GM12801 (cell line): Measurements from ENCODE around the gene ACBD6.

Source experiments
- CTCF ChIP-seq: IDR thresholded peaks from one replicate; pipeline ENCODE4 v1.5.1; 2011; ENCODE audit warnings: control low read depth; ENCODE audit not compliant: insufficient read length; ENCODE audit errors: extremely low read depth

Gene ACBD6

DNA sequence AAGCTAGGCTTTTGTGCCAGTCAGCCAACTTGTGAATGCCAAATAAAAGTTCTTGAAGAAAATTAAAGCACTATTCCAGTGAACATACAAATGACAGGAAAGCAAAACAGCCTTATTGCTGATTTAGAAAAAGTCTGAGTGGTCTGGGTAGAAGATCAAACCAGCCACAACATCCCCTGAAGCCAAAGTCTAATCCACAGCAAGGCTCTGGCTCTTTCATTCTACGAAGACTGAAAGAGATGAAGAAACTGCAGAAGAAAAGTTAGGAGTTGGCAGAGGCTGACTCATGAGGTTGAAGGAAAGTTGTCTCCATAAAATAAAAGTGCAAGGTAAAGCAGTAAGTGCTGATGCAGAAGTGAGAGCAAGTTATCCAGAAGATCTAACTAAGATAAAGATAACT lies 206.4 kb downstream of the ACBD6 start:
- no peak for TF ChIP-seq CTCF

- TF ChIP-seq CTCF: no peak
Observed at GRCh38 chr1:180294711-180295110, 207.7 kb downstream of the ACBD6 start.

DNA sequence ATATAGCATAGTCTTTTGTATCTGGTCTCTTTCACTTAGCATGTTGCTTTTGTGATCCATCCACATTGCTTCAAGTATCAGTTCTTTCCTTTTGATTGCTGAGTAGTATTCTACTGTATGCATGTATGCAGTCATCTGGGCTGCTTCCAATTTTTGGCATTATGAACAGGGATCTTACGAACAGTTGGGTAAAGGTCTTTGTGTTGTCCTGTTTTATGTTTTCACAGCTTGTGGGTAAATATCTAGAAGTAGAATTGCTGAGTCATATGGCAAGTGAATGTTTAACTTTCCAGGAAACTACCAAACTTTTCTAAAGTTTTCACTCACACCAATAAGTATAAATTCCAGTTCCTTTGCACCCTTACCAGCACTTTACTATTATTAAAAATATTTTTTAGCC lies 211.4 kb downstream of the ACBD6 start:
- no peak for TF ChIP-seq CTCF

DNA sequence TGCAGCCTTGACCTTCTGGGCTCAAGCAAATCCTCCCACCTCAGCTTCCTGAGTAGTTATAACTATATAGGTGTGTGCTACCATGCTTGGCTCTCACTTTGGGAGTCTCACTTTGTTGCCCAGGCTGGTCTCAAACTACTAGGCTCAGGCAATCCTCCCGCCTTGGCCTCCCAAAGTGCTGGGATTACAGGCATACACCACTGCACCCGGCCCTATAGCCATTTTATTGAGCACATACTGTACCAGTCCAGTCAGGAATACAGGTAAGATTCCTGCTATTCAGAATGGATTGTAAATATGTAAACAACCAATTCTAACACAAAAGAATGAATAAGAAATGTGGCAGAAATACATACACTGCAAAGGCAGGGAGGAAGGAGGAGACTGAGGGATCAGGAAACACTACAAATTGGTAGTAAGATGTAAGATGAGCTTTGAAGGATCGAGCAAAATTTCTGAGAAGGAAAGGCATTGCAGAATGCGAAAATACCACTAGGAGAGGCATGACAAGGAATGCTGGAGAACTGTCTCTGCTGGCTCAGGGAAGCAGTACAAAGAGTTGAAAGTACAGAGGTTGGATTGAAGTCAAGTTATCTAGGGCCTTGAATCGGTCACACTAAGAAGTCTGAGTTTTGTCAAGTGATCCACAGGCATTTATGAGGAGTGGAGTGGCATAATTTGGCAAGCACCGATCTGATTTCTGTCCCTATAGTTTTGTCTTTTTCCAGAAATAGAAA lies 211.9 kb downstream of the ACBD6 start:
- TF ChIP-seq CTCF: no peak

DNA sequence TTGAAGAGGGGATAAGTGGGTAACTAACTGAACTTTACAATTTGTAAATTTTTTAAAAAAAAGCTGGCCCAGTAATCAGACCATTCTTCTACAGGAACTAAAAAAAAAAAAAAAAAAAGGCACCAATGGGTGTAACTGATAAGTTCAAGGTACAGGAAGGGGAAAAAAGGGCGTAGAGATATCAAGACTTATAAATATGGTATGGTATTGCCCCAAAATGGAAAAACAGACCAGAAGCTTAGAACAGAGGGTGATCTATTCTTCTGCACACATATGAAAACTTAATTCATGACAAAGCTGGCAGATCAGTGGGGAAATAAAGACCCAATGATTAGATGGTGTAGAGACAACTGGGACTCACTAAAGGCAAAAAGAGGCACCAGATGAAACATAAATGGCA lies 213.4 kb downstream of the ACBD6 start:
- TF ChIP-seq CTCF: no peak

DNA sequence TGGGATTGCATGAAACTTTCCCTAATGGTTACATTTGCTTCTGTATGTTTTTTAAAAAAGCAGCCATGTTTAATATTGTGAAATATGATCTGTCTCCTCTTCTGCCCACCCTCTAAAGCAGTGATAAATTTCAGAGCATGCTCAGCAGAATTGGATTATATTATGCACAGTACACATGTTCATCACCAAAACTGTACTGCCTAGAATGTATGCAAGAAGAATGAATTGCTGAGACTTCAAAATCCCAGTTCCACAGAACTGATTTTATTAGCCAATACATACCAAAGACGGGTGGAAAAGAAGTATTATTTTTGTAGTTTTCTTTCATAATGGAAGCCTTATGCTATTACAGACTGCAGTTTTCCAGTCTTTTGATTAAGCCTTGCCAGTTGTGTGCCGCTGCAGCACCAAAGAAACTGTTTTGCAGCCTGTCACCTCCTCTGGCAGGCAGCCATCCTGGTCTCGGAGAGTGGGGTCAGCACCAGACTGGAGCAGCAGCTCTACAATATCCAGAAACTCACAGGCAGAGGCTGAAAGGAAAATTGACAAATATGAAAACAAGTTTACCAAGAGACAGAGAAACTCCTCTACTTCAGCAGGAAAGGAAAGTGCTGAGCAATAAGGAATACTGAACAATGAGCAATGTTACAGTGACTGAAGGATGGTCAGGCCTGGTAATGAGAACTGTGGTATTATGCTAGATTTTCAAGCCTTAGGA lies 214.2 kb downstream of the ACBD6 start:
- no peak for TF ChIP-seq CTCF

DNA sequence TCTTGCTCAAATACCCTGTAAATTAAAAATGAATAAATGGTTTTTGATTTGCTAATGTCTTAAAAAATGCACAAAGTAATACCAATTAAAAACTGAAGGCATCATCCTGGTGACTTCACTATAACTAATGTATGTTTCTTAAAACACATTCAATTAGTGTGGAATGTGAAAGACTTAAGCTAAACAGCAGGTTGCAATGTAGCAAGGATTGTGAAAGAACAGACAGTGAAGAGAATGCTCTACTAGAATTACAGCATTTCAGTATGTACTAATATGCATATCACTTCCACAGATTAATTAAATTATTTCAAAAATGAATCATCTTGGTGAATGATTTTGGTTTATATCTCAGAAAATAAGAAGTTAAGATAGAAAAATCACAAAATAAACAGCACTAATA lies 216.0 kb downstream of the ACBD6 start:
- TF ChIP-seq CTCF: no peak
